ENCODE measurements around the gene NRXN3.
A peak's percentile ranks its signal among the peaks of the same experiment; 100 is the strongest.

NRXN3 gene

DNA sequence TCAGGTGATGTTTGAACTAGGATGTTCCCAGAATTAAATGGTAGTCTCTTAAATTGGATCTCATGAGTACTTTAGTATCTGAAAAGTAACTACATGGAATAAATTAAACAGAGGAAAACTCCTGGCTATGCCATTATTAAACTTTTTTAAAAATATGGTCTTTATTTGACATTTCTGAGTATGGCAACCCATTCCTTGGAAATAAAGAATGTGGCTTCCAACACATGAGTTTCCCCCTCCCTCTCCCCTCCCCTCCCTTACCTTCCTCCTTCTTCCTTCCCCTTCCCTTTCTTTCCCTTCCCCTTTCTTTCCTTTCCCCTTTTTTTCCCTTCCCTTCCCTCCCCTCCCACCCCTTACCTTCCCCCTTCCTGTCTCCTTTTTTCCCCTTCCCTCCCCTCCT lies 1100.9 kb downstream of the NRXN3 start:
- DNase-seq: no peak

DNA sequence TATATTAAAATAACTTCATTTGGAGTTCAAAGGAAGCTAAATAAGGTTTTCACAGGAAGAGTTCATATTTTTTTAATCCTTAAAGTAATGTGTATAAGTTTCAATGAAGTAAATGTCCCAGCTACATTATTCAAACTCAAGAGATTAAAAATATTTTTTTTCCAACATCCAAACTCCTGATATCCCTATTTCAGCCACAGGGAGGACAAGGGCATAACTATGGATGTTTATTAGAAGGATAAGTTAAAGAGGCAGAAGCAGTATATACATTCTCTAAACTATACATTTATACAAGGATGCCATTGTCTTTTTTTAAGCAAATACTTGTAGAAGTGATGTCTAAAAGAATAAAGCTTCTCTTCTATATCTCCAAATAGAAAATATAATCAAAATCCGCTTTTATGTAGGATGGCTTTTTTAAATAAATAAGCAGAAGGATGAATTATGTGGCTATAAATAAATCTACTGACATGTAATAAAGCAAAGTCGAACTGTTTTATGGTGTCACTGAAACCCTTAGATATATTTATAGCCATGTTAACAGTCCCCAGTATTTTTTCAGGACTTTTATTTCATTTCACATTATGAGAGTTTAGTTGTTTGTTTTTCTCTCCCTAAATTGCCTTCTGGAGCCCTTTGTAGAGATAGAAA lies 1104.6 kb downstream of the NRXN3 start:
- no peak for DNase-seq

DNA sequence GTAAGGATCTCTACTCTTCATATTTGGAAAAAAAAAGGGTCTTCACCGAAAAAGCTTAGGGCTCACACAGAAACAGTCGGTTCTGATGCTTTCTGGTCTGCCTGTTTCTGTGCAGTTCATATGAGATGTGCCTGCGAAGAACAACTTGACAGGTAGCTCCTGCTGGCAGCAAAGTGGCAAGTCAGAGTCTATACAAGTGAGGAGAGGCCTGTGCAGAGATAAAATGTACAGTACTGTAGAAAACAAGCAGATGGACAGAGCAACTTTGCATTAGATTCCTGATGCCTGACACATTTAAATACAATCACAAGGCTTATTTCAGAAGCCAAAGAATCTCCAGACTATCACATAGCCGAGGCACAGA lies 1105.1 kb downstream of the NRXN3 start:
- DNase-seq: no peak

DNA sequence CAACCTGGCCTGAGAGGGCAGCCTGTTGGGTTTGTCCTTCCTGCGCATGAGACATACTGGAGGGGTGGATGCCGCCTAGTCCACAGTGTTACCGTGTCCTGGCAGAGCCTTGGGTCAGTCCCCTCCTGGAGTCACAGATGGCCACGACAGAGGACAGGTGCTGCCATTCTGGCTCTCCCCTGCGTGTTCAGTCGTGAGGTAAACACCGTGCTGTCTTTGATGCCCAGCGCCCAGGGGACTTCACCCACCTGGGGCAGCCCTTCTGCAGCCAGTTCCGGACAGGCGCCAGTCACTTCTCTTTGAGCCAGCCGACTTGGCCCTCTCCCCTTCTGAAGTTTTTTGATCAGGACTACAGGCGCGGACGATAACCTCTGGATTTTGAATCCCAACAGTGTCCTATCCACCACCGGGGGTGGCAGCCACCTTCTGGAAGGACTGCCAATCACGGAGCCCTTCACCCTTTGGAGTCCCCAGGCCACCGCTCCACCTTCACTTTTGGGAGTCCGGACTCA lies 1108.2 kb downstream of the NRXN3 start:
- DNase-seq: no peak

DNA sequence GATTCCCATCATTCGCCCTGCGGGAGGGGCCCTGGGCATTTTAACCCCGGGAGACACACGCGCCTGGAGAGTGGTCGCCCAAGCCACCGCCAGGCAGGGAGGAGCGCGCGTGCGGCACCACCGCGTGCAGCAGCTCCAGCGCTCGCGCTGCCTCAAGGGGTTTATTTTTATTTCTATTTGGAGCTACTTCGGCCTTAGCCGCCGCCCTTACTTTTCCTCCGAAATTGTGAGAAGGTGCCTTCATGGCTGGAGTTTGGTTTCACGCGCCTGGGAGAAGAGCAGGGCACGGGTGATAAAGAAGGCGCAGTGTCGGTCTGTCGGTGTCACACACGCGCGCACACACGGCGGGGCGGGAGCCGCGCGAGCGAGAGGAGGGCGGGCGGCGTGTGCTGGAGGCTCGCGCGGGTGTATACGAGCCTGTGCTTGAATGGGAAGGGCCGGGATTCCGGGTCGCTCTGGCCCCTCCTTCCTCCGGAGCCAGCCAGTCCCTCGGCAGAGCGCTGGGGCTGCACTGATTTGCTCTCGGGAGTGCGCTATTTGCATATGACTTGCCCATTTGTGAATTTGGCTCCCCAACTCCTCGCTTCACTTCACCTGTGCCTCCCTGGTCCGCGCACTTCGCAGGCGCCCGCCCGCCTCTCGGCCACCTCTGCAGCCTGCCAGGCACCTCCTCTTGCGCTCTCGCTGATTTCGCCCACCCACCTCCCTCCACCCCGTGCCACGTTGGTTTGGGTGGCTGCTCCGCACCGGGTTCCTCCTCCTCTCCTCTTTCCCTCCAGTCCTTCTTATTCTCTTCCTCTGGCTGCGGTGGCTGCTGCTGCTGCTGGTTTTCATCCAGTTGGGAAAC lies 1108.8 kb downstream of the NRXN3 start:
- peak; percentile 92 for DNase-seq

DNA sequence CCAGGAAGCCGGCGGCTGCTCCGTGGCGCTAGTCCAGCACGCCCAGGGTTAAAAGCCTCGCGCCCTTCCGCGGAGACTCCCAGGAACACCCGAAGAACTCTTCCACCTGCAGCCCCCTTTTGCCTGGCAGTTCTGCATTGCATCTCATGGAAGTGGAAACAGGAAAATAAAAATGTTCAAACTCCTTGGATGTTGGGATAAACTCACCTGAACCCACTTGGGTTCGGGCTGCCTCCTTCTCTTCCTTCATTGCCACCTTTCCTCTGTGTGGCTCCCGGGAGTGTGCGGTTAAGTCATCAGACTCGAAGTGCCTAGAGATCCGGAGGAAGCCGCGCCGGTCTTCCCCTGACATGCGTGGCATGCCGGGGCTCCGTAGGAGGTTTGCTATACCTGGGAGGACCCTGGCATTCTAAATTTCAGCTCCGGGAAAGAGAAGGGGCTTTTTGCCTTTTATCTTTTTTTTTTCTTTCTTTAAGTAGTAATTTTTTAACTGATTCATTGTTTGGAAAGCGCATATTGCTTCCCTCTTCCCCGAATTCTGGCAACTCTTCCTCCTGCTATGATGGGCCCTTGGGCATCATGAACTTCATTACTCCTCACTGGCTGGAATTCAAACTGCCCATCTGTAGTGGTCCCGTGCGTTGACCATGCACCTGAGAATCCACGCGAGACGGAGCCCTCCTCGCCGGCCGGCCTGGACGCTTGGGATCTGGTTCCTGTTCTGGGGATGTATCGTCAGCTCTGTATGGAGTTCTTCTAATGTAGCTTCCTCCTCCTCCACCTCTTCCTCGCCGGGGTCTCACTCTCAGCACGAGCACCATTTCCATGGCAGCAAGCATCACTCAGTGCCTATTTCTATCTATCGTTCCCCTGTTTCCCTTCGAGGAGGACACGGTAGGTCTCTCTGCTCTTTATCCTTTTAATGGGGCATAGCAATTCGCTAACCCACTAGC lies 1109.7 kb downstream of the NRXN3 start:
- DNase-seq: peak; percentile 49

DNA sequence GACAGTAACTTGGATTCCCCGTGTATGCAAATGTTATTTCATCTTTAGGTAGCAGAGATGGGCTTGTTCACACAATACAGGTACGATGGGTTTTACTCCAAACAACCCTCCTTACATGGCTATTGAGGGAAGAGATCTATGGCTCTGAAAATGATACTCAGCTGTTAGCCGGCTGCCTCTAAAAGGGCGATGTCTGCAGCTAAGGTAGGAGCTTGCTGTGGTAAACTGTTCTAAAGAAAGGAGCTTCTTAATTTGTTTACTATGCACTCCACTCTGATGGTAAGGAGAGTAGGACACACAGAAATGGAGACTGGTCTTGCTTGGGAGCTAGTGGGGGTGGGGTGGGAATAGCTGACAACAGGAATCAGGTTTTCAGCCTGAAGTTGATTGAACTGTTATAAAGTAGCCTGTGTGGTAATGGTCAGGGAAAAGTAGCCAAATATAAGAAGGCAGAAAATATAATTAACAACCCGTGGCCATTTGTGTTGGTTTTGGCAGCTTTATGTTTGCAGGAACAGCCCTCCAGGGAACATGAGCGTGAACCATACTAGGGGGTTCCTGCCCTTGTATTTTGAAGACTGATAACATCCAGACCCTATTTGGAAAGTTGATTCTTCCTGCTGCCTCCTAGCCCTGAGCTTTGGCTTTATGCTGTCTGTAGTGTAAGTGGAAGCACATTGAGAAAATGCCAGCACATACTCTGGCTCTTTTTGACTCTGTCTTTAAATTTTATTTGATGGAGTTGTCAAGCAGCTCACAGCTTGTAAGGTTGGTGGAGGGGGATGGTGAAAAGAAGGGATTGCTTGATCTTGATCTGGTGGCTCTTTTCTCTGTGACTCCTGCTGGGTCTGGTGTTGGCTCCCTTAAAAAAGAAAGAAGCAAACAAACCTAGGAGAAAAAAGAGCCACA lies 1111.3 kb downstream of the NRXN3 start:
- DNase-seq: peak; percentile 81

DNA sequence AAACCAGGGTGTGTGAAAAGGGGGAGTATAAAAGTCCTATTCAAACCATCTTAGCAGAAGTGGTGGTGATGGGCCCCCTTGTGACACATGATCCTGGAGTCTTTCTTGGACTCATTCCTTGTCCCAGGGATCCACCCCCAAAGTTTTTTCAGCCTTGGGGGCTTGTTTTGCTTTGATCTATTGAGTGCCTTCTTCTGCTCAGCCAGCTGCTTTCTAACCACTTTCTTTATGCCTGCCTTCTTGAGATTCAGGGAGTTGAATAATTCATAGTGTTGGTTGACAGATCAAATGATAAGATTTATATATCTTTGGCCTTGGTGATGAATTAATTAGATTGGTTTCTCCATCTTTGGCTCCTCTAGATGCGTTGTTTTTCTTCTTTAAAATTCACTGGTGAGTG lies 1114.4 kb downstream of the NRXN3 start:
- no peak for DNase-seq

DNA sequence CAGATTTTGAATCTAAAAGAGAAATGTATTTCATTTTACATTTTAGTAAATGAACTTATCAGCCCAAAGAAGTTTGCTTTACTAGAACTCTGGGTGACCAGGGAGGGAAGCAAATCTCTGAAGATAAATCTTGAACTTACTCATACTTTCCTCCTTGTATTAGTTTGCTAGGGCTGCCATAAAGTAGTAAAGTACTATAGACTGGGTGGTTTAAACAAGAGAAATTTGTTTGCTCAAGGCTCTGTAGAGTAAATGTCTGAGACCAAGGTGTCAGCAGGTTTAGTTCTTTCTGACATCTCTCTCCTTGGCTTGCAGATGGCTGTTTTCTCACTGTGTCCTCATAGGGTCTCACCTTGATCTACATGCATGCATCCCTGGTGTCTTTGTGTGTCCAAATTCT lies 1115.1 kb downstream of the NRXN3 start:
- DNase-seq: no peak

DNA sequence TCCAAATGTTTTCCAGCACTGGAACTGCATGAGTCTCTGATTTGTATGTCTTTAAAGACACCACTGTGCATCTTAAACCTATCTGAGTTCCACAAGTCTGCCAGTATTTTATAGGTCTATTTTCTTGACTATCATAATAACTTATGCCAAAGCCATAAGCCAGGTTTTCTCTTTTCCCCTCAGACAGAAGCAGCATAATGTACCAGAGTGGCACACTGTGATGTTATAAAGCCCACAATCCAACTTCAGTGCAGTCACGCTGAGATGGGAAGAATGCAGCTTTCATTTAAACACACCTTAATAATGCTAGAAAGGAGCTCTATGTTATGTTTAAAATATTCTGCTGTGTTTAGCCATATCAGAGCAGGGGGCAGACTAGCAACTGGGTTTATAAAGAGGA lies 1117.8 kb downstream of the NRXN3 start:
- no peak for DNase-seq

DNA sequence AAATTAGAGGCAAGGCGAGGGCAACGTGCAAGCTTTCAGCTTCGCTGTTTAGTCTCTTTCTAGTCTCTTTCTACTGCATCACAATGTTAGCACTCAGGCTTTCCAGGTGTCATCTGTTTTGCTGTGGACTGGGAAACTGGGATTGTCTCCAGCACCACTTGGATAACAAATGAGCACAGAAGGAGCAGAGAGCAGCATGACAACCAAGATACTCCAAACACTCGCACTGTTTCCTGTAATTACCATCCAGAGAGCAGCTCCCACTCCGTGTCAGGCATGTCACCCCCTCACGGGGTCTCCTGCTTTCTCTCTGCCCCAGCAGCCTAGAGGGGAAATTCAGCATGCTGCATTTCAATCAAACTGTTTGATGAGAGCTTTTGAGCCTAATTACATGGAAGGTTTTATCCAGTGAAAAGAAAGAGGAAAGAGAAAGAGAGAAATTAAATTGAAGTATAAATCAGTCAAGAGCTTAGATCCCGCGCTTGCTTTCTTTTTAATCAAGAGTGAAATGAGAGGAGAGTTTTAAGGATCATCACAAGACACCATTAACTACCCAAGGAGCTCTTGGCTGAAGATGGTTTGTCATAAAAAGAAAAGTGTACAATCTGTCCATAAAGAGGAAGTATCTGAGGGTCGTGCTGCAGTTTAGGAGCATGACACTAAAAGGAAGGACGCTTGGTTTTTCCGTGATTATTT lies 1123.5 kb downstream of the NRXN3 start:
- DNase-seq: peak; percentile 74

DNA sequence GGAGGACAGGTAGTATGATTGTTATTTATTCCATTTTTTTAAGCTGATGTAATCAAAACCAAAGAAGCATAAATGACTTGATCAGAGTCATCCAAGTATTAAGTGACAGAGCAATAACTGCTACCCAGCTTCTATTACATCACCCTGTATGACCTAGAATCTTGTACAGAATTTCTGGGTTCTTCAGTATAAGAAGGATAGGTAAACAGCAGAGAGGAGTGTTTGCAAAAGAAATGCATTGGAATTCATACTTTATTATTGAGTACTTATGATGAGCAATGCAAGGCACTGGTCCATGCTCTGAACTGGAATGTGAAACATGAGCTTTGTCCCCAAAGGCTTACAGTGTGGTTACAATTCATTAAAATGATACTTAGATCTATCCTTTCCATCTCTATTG lies 1124.3 kb downstream of the NRXN3 start:
- DNase-seq: no peak

DNA sequence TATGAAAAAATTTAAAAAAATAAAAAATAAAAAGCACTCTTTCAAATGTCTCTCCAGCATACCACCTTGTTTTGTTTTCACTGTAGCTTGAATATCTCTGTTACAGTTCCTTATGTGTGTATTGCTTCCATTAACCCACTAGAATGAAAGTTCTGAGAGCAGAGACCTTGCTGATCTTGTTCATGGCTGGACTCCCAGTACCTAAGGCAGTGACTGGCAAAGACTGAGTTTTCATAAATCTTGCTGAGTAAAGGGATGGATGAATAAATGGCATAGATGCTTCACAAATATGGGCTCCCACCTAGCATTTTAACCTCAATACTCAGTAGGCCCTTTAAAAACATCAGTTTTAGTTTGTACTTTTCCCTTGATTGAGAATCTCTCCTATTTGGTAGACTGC lies 1125.2 kb downstream of the NRXN3 start:
- no peak for DNase-seq

DNA sequence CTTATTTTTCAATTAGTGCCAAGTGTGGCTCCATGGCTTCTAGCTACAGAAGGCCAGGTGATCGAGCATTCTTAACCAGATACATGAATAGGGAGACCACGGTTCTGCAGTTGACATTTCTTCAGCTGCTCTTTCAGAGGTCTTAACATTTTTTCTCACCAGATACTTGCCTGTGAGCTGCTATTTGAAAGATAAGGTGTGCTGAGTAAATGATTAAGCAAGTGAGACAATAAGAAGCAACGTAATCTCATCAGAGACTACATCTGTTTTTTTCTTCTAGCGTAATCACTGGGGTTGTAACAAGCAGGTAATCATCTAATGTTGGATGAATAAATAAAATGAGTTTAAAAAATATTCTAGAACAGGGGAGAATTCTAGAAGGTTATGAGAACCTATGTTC lies 1128.2 kb downstream of the NRXN3 start:
- DNase-seq: no peak

DNA sequence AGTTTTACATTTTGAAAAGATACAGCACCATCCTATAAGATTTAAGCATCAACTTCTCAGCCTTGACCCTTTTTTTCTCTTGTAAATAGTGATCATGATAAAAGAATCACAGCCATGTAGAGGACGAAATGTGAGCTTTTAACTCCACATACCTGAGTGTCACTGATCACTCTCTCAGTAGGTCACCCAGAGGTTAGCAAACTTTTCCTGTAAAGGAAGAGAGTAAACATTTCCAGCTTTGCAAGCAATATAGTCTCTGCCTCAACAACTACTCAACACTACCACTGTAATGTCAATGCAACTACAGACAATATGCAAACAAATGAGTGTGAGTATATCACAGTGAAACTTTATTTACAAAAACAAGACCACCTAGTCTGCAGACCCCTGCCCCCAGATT lies 1129.0 kb downstream of the NRXN3 start:
- DNase-seq: no peak

DNA sequence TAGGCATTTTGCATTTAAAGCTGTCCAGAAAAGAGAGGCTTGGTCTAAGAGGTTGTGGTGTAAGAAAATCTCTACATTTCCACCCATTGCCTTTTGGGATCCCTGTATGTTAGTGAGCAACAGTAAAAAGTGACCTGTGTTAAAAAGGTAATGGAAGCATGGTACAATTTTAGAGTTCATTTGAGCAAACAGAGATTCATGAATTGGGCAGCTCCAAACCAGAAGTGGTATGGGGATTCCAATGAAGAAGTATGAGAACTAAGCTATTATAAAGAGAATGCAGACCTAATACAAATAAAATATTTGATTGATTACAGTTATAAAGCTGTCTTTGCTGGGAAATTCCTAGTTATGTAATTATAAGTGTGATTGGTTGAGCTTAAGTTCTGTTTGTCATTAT lies 1134.1 kb downstream of the NRXN3 start:
- no peak for DNase-seq

DNA sequence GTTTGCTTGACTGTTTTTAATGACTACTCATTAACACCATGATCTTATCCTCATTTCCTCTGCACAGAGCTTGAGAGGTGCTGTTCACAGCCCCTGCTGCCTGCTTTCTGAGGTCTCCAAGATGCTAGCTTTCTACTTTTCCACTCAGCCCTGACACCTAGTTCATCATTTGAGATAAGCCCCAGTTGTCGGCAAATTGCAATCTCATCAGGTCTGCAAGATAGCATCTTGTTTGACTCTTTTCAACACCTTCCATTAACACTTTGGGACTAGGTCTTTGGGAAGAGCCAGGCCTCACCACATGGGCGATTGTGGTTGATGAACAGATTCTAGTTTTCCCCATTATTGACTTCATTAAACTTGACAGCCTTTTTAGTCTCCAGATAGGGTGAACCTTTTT lies 1136.4 kb downstream of the NRXN3 start:
- no peak for DNase-seq

DNA sequence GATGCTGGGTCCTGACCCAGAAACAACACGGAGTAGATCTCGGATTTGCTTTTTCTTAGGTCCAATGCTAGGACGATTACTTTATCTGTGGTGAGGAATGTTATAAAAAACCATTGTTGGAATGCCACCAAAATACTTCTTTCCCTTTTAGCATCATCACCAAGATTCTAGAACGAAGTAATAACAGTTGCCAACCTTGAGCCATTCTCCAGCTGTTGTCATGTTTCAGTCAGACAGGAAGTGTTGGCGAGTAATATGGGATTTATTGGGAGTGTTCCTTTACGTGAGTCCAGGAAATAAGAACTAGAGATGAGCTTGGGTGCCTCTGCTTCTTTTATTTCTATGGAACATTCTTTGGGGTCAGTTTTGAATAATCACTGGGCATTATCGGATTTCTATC lies 1148.2 kb downstream of the NRXN3 start:
- DNase-seq: no peak

DNA sequence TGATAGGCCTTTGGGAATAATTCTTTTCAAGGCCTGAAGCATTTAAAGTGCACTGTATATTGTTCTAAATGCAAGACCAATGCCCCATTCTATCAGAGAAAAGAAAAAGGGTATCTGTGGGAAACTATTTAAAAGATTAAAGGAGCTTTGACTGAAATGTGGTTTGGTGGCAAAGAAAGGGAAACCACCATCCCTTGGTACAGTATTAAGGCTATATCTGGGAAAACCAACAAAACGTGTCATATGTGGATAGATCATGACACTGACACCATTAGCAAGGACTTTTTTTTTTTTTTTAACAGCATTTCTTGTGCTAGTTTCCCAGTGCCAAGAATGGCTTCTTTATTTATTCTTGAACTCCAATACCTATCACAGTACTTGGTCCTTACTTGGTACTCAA lies 1150.4 kb downstream of the NRXN3 start:
- DNase-seq: no peak

DNA sequence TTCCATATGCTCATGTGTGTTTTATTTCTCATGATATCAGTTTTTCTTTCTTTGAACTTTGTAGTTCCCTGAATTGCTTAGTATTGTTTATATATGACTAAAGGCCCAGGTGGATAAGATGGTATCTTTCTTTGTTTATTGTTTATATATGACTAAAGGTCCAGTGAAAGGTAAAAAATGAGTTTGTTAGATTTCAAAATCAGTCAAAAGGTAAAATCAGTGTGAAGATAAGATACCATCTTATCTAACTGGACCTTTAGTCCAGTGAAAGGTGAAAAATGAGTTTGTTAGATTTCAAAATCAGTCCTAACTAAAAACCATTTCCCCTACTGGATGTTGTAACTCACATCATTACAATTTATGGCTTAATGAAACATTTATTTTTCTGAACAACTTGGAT lies 1150.9 kb downstream of the NRXN3 start:
- no peak for DNase-seq

DNA sequence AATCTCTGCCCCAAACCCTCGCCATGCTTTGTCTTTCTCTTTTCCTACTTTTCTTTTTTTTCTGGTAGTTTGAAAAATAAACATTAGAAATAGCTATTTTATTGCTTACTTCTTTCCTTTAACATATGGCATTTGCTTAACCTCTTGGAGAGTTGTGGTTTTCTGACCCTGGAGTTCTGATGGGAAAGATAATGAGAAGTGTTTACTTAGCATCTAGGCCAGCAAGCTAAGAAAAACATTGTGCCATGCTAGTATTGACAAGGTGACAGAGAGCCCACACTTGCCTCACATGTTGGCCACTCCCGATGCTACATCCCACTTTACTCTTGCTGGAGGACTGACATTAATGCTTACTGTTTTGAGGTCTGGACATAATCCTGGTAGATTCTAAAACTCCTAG lies 1154.9 kb downstream of the NRXN3 start:
- peak; percentile 93 for DNase-seq

DNA sequence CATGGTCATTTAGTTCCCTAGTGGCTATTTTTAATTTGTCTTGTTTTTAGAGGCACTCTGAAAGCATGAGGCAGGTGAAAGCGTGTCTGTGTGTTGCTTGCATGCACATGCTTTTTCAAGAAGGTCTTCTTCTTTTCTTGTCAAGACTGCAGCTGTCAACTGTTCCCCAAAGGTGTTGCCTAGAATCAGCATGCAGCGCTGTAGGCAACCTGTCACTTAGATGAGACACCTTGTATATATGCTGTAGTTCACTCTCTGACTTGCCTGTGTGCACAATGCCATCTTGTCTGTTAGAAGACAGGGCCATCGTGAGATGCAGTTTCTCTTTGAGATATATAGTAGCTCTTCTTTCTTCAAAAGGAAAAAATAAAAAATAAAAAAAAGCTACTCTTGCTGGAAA lies 1155.4 kb downstream of the NRXN3 start:
- no peak for DNase-seq
